ENCODE results near the gene DBNDD1. TPM values are rescaled to one million over a fixed set of nuclear protein-coding genes. Genes with fewer than 3 reads are reported as not detected.

Gene DBNDD1
- total RNA-seq, 1 experiment from 2014 or later = 32.3 TPM

DNA sequence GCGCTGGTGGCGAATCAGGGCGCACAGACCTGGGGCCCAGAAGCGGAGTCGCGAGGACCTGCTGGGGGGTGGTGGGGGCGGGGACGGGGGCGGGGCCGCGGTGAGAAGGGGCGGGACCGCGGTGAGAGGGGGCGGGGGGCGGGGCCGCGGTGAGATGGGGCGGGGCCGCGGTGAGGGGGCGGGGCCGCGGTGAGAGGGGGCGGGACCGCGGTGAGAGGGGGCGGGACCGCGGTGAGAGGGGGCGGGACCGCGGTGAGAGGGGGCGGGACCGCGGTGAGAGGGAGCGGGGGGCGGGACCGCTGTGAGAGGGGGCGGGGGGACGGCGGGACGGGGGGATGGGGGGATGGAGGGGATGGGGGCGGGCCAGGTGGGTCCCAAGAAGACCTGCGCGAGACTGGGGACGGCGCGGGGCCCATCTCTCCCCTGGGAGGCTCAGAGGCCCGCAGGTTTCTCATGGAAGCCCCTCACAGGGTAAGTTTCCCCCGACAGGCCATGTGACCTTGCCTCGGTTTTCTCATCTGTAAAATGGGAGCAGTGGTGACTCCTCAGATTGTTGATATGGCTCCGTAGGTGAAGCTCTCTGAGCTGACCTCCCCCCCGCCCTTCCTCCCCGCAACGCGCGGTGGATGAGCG lies 28.6 kb upstream of the DBNDD1 start:
- BruUV-seq (replicated peaks) = no TSS peak
- no peak overlapping the region for H3K27ac ChIP-seq (ENCODE audit: low read length)
- ChIA-PET POLR2A (no interaction called here), CTCF (no interaction called here)
- H3K4me1 ChIP-seq (ENCODE audit: control insufficient read depth, insufficient read depth, low read length) = peaks cover 5% of the 10 kb centered on the region
- no peaks in the 10 kb centered on the region for H3K9me3 ChIP-seq (ENCODE audit: control insufficient read depth, insufficient read depth, low read depth, low read length)
- no peaks in the 10 kb centered on the region for H3K36me3 ChIP-seq (ENCODE audit: control insufficient read depth, insufficient read depth, low read length)
- no peaks in the 10 kb centered on the region for H3K27me3 ChIP-seq (ENCODE audit: control insufficient read depth, insufficient read depth, low read length)
- no peak for TF ChIP-seq TCF7L2 (IDR thresholded peaks at IDR 0.05; ENCODE audit: low read depth, low read length)
- no peak for TF ChIP-seq POLR2AphosphoS5 (IDR thresholded peaks at IDR 0.05; ENCODE audit: low read depth, low read length)
- no peak for TF ChIP-seq SIN3A (IDR thresholded peaks at IDR 0.05; ENCODE audit: borderline replicate concordance, insufficient read depth, low read depth, low read length)
- TF ChIP-seq, protein P1, sequence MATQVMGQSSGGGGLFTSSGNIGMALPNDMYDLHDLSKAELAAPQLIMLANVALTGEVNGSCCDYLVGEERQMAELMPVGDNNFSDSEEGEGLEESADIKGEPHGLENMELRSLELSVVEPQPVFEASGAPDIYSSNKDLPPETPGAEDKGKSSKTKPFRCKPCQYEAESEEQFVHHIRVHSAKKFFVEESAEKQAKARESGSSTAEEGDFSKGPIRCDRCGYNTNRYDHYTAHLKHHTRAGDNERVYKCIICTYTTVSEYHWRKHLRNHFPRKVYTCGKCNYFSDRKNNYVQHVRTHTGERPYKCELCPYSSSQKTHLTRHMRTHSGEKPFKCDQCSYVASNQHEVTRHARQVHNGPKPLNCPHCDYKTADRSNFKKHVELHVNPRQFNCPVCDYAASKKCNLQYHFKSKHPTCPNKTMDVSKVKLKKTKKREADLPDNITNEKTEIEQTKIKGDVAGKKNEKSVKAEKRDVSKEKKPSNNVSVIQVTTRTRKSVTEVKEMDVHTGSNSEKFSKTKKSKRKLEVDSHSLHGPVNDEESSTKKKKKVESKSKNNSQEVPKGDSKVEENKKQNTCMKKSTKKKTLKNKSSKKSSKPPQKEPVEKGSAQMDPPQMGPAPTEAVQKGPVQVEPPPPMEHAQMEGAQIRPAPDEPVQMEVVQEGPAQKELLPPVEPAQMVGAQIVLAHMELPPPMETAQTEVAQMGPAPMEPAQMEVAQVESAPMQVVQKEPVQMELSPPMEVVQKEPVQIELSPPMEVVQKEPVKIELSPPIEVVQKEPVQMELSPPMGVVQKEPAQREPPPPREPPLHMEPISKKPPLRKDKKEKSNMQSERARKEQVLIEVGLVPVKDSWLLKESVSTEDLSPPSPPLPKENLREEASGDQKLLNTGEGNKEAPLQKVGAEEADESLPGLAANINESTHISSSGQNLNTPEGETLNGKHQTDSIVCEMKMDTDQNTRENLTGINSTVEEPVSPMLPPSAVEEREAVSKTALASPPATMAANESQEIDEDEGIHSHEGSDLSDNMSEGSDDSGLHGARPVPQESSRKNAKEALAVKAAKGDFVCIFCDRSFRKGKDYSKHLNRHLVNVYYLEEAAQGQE (IDR thresholded peaks at IDR 0.05; ENCODE audit: insufficient read depth in 1 of 2, low read depth in 2 of 2, low read length in 1 of 2) = no peak
- TF ChIP-seq, protein P2, sequence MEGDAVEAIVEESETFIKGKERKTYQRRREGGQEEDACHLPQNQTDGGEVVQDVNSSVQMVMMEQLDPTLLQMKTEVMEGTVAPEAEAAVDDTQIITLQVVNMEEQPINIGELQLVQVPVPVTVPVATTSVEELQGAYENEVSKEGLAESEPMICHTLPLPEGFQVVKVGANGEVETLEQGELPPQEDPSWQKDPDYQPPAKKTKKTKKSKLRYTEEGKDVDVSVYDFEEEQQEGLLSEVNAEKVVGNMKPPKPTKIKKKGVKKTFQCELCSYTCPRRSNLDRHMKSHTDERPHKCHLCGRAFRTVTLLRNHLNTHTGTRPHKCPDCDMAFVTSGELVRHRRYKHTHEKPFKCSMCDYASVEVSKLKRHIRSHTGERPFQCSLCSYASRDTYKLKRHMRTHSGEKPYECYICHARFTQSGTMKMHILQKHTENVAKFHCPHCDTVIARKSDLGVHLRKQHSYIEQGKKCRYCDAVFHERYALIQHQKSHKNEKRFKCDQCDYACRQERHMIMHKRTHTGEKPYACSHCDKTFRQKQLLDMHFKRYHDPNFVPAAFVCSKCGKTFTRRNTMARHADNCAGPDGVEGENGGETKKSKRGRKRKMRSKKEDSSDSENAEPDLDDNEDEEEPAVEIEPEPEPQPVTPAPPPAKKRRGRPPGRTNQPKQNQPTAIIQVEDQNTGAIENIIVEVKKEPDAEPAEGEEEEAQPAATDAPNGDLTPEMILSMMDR (IDR thresholded peaks at IDR 0.05) = no peak
- no peak for DNase-seq (ENCODE audit: low read depth, low spot score)
- in situ Hi-C loops (cut with HindIII; ENCODE audit: low pct_unique_long_range_greater_than_20kb, low sequenced_read_pairs) = no loop called here
- intact Hi-C loops (cut with micrococcal nuclease; ENCODE audit: unreplicated experiment) = no loop called here
- peak; percentile 9; the same call in 1 of the 2 replicates for ATAC-seq
- peak overlapping the region; percentile 35 to 54 for H3K4me3 ChIP-seq (ENCODE audit: low read depth in 2 of 2, low read length in 2 of 2)

DNA sequence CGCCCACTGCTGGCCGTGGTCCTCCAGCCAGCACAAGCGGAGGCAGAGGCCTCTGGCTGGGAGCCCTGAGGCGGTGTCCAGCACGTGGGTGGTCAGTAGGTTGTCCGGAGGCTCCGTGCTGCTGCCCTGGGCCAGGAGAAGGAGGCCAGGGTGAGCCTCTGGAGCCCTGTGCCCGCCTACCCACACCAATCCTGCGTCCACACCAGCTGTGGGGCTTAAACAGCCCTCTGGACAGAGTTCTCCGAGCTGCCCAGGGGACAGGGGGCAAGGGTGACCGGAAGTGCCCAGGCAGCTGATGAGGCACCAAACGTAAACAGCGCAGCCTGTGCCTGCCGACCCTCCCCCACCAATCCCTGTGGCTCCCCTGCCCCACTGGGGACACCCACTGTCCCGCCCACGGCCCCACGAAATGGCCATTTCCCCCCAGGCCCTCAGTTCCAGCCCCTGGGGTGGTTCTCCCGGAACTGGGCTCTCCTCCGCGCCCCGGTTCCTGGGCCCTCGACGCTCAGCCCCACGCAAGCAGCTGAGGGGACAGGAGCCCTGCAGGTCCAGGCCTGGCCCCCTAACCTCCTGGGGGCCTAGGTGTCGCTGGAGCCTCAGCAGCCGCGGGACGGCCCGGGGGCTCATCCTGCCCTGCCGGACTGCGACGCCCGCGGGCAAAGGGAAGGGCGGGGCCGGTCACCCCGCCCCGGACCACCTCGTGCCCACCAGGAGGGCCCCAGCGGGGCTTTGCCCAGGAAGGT lies 27.9 kb upstream of the DBNDD1 start:
- peak overlapping the region; percentile 32 for H3K27ac ChIP-seq (ENCODE audit: low read length)
- intact Hi-C loops (cut with micrococcal nuclease; ENCODE audit: unreplicated experiment) = no loop called here
- CTCF ChIA-PET = interaction anchor here (0.6 kb wide), 1 partner anchor 35 kb away, joined by 3 read pairs; no protein-coding TSS in a partner anchor

More for the DNA sequence above, 27.9 kb upstream of the DBNDD1 start:
- peaks cover 5% of the 10 kb centered on the region for H3K4me1 ChIP-seq (ENCODE audit: control insufficient read depth, insufficient read depth, low read length)
- TF ChIP-seq, protein P2 (IDR thresholded peaks at IDR 0.05) = no peak
- TF ChIP-seq SIN3A (IDR thresholded peaks at IDR 0.05; ENCODE audit: borderline replicate concordance, insufficient read depth, low read depth, low read length) (no peak), POLR2AphosphoS5 (IDR thresholded peaks at IDR 0.05; ENCODE audit: low read depth, low read length) (no peak), TCF7L2 (IDR thresholded peaks at IDR 0.05; ENCODE audit: low read depth, low read length) (no peak)
- TF ChIP-seq, protein P1 (IDR thresholded peaks at IDR 0.05; ENCODE audit: insufficient read depth in 1 of 2, low read depth in 2 of 2, low read length in 1 of 2) = no peak
- H3K4me3 ChIP-seq (ENCODE audit: low read depth in 2 of 2, low read length in 2 of 2) = peak overlapping the region; percentile 35 to 54
- H3K36me3 ChIP-seq (ENCODE audit: control insufficient read depth, insufficient read depth, low read length) = no peaks in the 10 kb centered on the region
- DNase-seq (ENCODE audit: low read depth, low spot score) (no peak), ATAC-seq (peak; percentile 61)
- H3K27me3 ChIP-seq (ENCODE audit: control insufficient read depth, insufficient read depth, low read length) = no peaks in the 10 kb centered on the region
- POLR2A ChIA-PET = no interaction called here
- in situ Hi-C loops (cut with HindIII; ENCODE audit: low pct_unique_long_range_greater_than_20kb, low sequenced_read_pairs) = no loop called here
- no TSS peak for BruUV-seq (replicated peaks)
- H3K9me3 ChIP-seq (ENCODE audit: control insufficient read depth, insufficient read depth, low read depth, low read length) = no peaks in the 10 kb centered on the region

All from Panc1 (cell line).